Ishikawa (cell line): Measurements from ENCODE around the gene CROCC.

Experiments
- RAD21 ChIP-seq: IDR thresholded peaks from 2 replicates; pipeline ENCODE4 v1.6.1; 2012; ENCODE audit warnings: low read depth
- REST ChIP-seq: IDR thresholded peaks from 2 replicates; pipeline ENCODE4 v1.6.1; 2012; ENCODE audit warnings: low read depth, mild to moderate bottlenecking
- USF1 ChIP-seq: IDR thresholded peaks from 2 replicates; pipeline ENCODE4 v1.6.1; 2012
- TF ChIP-seq, protein P1 (sequence below): IDR thresholded peaks from 2 replicates; pipeline ENCODE4 v1.6.1; 2012

DNA sequence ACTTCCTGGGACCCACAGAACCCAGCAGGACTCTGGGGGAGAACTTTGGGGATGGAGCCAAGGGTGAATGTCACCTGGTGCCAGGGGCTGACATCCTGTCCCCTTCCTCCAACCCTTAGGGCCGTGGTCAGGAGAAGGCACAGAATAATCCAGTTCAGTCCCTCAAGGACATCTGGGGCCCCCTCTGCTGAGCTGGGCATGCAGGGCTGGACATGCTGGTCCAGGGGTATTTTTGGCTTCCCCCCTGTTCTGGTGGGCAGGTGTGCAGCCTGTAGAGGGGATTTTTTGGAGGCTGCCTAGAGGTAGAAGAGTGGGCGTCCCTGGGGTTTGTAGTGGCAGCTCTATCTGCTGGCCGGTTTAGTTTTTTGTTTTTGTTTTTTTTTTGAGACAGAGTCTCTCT is 3.4 kb upstream of the CROCC start:
- TF ChIP-seq USF1 (no peak), REST (no peak), RAD21 (no peak)
- TF ChIP-seq, protein P1, sequence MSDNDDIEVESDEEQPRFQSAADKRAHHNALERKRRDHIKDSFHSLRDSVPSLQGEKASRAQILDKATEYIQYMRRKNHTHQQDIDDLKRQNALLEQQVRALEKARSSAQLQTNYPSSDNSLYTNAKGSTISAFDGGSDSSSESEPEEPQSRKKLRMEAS, result no peak
